Measurements from ENCODE around the gene NFATC2.

Gene NFATC2

DNA sequence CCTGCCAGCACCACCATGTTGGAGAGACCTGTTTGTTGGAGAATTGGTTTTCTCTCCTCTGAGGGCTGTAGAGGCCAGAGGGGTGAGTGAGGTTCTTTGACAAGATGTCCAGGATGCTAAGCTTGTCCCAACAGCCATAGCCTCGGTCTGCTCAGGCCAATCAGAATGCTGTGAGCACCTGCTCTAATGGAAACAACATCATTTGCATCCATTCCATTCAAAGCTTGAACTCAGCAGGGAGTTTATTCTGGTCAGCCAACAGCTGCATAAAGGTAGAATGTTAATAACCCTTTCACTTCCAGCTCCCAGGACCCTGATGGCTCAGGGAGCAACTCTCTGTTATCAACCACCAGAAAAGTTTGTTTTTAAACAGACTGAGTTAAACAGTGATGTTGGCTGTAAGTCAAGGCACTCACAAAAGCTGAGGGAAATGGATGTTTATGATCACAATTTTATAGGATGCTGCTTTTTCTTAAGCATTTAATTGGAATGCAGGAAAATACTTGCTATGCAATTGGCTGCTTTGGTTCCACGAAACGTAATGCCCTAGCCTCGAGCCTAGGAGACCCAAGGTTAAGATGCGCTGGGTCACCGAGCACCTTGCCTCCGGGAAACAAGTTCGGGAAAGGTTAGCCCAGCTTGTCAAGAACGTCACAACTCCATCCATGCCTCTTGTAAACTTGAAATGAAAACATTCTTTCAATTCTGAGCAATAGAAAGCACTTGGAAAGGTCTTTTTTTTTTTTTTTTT, 155.2 kb downstream of the NFATC2 start:
- H3K9me2 ChIP-seq (replicated peaks; ENCODE audit: insufficient read depth, low read length) = no peaks in the 10 kb centered on the region
- no peaks in the 10 kb centered on the region for H3K36me3 ChIP-seq (ENCODE audit: low read length)
- H3K9ac ChIP-seq (ENCODE audit: low read length) = no peak overlapping the region
- H3K79me2 ChIP-seq (ENCODE audit: insufficient read depth, low read length) = no peaks in the 10 kb centered on the region
- no peak overlapping the region for H3K4me2 ChIP-seq (ENCODE audit: low read depth, low read length, poor library complexity, severe bottlenecking)
- no peak for TF ChIP-seq EZH2phosphoT487 (conservative IDR thresholded peaks at IDR 0.05; ENCODE audit: low read length)
- TF ChIP-seq, protein P1, sequence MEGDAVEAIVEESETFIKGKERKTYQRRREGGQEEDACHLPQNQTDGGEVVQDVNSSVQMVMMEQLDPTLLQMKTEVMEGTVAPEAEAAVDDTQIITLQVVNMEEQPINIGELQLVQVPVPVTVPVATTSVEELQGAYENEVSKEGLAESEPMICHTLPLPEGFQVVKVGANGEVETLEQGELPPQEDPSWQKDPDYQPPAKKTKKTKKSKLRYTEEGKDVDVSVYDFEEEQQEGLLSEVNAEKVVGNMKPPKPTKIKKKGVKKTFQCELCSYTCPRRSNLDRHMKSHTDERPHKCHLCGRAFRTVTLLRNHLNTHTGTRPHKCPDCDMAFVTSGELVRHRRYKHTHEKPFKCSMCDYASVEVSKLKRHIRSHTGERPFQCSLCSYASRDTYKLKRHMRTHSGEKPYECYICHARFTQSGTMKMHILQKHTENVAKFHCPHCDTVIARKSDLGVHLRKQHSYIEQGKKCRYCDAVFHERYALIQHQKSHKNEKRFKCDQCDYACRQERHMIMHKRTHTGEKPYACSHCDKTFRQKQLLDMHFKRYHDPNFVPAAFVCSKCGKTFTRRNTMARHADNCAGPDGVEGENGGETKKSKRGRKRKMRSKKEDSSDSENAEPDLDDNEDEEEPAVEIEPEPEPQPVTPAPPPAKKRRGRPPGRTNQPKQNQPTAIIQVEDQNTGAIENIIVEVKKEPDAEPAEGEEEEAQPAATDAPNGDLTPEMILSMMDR (IDR thresholded peaks at IDR 0.05; ENCODE audit: insufficient read depth, low read length, poor library complexity, severe bottlenecking) = no peak
- no peak overlapping the region for H3K4me3 ChIP-seq (ENCODE audit: insufficient read depth, low read length, poor library complexity, severe bottlenecking)
- H3K27me3 ChIP-seq (ENCODE audit: low read length) = no peaks in the 10 kb centered on the region
- no peaks in the 10 kb centered on the region for H4K20me1 ChIP-seq (ENCODE audit: low read depth, low read length)
- no peak overlapping the region for H3K27ac ChIP-seq (ENCODE audit: low read depth, low read length)
- no peak overlapping the region for H2AFZ ChIP-seq (ENCODE audit: low read depth, low read length, severe bottlenecking)
- no peaks in the 10 kb centered on the region for H3K9me3 ChIP-seq (ENCODE audit: insufficient read depth, low read length)
- H3F3A ChIP-seq (ENCODE audit: insufficient read depth) = no peaks in the 10 kb centered on the region

DNA sequence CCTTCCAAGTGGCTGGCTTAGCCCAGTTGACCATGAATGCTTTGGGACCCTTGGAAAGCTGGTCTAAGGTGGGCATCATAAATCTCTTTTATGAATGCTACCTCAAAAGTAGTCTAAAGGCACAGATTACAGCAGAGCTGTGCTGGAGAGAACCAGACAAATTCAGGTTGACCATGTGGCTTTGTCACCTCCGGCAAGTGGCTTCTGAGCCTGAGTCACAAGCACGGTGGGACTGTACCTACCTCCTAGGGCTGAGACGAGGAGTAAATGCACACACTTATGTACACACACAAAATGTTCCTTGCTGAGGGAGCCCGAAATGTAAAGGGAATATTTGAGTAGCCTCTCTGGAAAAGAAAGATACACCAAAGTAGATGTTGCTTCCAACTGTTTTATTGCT, 155.9 kb downstream of the NFATC2 start:
- no peak for TF ChIP-seq EZH2phosphoT487 (conservative IDR thresholded peaks at IDR 0.05; ENCODE audit: low read length)
- no peak overlapping the region for H2AFZ ChIP-seq (ENCODE audit: low read depth, low read length, severe bottlenecking)

DNA sequence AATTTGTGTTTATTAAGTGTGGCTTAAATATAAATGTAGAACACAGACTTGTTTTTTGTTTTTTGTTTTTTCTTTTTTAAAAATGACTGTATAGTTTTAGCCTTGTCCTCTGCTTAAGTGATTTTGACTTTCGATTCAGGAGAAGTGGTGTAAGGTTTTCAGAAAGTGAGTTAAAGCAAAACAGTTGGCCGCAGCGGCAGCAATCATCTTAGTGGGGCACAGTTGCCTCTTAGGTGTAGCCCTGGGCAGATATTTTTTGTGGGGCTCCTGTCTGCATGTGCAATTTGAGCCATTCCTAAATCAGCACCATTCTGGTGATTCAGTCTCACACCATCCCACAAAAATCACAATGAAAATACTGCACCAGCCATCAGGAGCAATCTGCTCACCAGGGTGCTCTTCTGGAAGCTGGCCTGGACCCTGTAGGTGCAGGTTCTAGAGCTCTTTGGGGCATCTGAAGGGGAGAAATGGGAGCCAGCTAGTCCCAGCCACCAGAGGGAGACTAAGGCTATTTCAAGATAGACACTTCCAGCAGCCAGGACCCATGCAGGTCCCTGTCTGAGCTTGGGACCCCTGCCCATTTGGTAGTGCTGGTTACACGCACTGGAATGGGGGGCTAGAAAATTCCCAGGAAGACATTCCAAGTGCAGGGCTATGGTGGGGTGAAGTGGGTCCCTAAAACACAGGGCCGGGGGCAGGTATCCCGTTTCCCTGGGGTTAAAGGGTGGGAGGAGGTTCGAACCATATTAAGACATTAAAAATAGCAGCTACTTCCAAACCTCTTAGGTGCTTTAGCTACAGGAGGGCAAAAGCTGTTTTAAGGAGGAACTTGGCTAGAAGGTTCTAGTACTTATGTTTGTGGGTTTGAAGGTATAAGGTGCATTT, 156.6 kb downstream of the NFATC2 start:
- Histone ChIP-seq H2AFZ (ENCODE audit: low read depth, low read length, severe bottlenecking) (no peak overlapping the region), H3K36me3 (ENCODE audit: low read length) (no peaks in the 10 kb centered on the region), H3K4me2 (ENCODE audit: low read depth, low read length, poor library complexity, severe bottlenecking) (no peak overlapping the region), H3K9ac (ENCODE audit: low read length) (no peak overlapping the region), H3K79me2 (ENCODE audit: insufficient read depth, low read length) (no peaks in the 10 kb centered on the region), H3K9me3 (ENCODE audit: insufficient read depth, low read length) (no peaks in the 10 kb centered on the region), H3F3A (ENCODE audit: insufficient read depth) (no peaks in the 10 kb centered on the region), H4K20me1 (ENCODE audit: low read depth, low read length) (no peaks in the 10 kb centered on the region), H3K9me2 (replicated peaks; ENCODE audit: insufficient read depth, low read length) (no peaks in the 10 kb centered on the region), H3K27ac (ENCODE audit: low read depth, low read length) (no peak overlapping the region), H3K27me3 (ENCODE audit: low read length) (no peaks in the 10 kb centered on the region), H3K4me3 (ENCODE audit: insufficient read depth, low read length, poor library complexity, severe bottlenecking) (no peak overlapping the region)
- TF ChIP-seq, protein P1 (IDR thresholded peaks at IDR 0.05; ENCODE audit: insufficient read depth, low read length, poor library complexity, severe bottlenecking) = peak; percentile 40
- no peak for TF ChIP-seq EZH2phosphoT487 (conservative IDR thresholded peaks at IDR 0.05; ENCODE audit: low read length)

More for the DNA sequence above, 155.9 kb downstream of the NFATC2 start:
- Histone ChIP-seq H4K20me1 (ENCODE audit: low read depth, low read length) (no peaks in the 10 kb centered on the region), H3K36me3 (ENCODE audit: low read length) (no peaks in the 10 kb centered on the region), H3K4me3 (ENCODE audit: insufficient read depth, low read length, poor library complexity, severe bottlenecking) (no peak overlapping the region), H3K9ac (ENCODE audit: low read length) (no peak overlapping the region), H3K27me3 (ENCODE audit: low read length) (no peaks in the 10 kb centered on the region), H3F3A (ENCODE audit: insufficient read depth) (no peaks in the 10 kb centered on the region), H3K79me2 (ENCODE audit: insufficient read depth, low read length) (no peaks in the 10 kb centered on the region), H3K27ac (ENCODE audit: low read depth, low read length) (no peak overlapping the region), H3K4me2 (ENCODE audit: low read depth, low read length, poor library complexity, severe bottlenecking) (no peak overlapping the region), H3K9me2 (replicated peaks; ENCODE audit: insufficient read depth, low read length) (no peaks in the 10 kb centered on the region), H3K9me3 (ENCODE audit: insufficient read depth, low read length) (no peaks in the 10 kb centered on the region)

Data from SU-DHL-6 (cell line).